ENCODE measurements around the gene ASB16. TPM values are rescaled to one million over a fixed set of nuclear protein-coding genes. Genes with fewer than 3 reads are reported as not detected.

ASB16 gene
- total and polyA plus RNA-seq, 10 donors, result 0.09 to 0.57 (median 0.16) TPM; not detected in 7

DNA sequence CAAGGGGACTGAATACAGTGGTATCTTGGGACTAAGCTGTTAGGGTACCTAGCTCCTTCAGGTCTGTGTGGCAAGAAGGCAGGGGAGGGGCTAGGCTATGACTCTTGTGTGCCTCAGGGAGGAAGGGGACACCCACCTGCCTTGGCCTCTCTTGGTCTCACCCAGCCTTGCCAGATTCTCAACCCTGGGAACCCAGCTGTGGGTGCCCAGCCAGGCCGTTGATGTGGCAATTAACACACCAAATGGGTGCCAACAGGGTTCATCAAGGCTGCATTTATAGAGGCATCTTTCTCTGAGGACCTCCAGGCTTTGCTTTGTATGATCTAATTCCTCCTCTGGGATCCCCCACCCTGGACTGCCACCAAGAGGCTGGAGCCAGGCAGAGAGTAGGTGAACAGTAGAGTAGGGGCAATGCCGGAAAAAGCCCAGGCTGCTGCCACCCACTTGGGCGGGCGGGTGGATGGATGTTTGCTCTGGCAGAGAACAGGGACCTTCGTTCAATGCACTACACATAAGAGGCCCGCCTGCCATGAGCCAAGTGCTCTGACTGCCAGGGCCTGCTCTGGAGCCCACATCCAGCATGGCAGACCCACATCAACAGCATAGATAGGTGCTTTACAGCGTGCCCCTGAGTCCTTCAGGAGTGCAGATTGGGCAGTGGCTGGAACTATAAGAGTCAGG, 3.2 kb upstream of the ASB16 start:
- Histone ChIP-seq H3K36me3 (peaks cover 0 to 2% (median 0%) of the 10 kb centered on the region in 6 donors), H3K9me3 (no peaks in the 10 kb centered on the region), H3K4me3 (no peak overlapping the region), H3K4me1 (peaks cover 0 to 9% (median 1%) of the 10 kb centered on the region in 6 donors), H3K27me3 (replicated peaks in 1 of 7) (no peaks in the 10 kb centered on the region), H3K27ac (no peak overlapping the region)
- 89 to 94% (median 91%) methylated on average over 7 of the region's 7 CpGs for WGBS, 5 donors
- TF ChIP-seq, protein P1, sequence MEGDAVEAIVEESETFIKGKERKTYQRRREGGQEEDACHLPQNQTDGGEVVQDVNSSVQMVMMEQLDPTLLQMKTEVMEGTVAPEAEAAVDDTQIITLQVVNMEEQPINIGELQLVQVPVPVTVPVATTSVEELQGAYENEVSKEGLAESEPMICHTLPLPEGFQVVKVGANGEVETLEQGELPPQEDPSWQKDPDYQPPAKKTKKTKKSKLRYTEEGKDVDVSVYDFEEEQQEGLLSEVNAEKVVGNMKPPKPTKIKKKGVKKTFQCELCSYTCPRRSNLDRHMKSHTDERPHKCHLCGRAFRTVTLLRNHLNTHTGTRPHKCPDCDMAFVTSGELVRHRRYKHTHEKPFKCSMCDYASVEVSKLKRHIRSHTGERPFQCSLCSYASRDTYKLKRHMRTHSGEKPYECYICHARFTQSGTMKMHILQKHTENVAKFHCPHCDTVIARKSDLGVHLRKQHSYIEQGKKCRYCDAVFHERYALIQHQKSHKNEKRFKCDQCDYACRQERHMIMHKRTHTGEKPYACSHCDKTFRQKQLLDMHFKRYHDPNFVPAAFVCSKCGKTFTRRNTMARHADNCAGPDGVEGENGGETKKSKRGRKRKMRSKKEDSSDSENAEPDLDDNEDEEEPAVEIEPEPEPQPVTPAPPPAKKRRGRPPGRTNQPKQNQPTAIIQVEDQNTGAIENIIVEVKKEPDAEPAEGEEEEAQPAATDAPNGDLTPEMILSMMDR (IDR thresholded peaks at IDR 0.05 in 8 of 11, conservative IDR thresholded peaks at IDR 0.05 in 3 of 11), result no peak
- TF ChIP-seq POLR2AphosphoS5 (IDR thresholded peaks at IDR 0.05) (no peak), POLR2A (IDR thresholded peaks at IDR 0.05) (no peak)
- intact Hi-C loops (cut with DNase I; ENCODE audit: low total_unique reads), result loop anchor here (10.0 kb wide), 1 partner anchor 223 kb away; the partner anchor contains the start of gene PPY
- DNase-seq, result no peak

DNA sequence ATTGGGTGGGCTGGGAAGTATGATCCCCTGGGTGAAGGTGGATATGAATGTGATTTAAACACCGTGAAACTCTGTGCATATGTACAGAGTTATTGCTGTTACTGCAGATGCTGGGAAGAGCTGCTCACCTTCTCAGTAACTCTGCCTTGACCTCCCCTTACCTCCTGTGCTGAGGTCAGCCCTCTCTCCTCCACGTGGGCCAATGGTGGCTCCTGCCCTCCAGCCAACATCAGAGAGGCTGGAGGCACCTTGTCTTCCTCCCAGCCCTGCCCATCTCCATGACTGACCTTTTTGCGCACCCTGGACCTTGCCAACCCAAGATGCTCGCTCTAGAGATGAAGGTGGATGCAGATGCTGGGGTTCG, 387 bp upstream of the ASB16 start:
- 71 to 80% (median 77%) methylated on average over 4 to 5 of the region's 5 CpGs for WGBS, 5 donors
- peaks cover 0 to 9% (median 1%) of the 10 kb centered on the region in 6 donors for H3K4me1 ChIP-seq
- H3K36me3 ChIP-seq, result peaks cover 0 to 9% (median 6%) of the 10 kb centered on the region in 6 donors
- no peak for DNase-seq
- TF ChIP-seq POLR2AphosphoS5 (IDR thresholded peaks at IDR 0.05) (no peak), POLR2A (IDR thresholded peaks at IDR 0.05) (no peak)
- TF ChIP-seq, protein P1 (IDR thresholded peaks at IDR 0.05 in 8 of 11, conservative IDR thresholded peaks at IDR 0.05 in 3 of 11), result no peak
- no peak overlapping the region for H3K27ac ChIP-seq
- no peak overlapping the region for H3K4me3 ChIP-seq
- no peaks in the 10 kb centered on the region for H3K27me3 ChIP-seq (replicated peaks in 1 of 7)
- no peaks in the 10 kb centered on the region for H3K9me3 ChIP-seq
- intact Hi-C loops (cut with DNase I; ENCODE audit: low total_unique reads), result no loop called here

DNA sequence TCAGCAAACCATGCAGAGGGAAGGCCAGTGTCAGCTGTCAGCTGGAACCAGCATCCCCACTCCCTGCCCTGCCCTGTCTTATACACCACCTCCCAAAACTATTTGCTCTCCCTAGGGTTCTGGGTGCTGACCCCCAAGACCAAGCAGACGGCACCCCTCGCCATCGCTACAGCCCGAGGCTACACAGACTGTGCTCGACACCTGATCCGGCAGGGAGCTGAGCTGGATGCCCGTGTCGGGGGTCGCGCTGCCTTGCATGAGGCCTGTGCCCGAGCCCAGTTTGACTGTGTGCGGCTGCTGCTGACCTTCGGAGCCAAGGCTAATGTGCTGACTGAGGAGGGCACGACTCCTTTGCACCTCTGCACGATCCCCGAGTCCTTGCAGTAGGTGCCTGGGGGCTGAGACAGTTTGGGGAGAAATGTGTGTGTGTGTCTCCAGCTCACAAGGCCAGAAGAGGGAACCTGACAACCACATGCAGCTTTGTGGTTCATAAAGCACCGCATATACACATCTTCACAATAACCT, 1.5 kb downstream of the ASB16 start:
- no peaks in the 10 kb centered on the region for H3K27me3 ChIP-seq (replicated peaks in 1 of 7)
- no peak overlapping the region for H3K27ac ChIP-seq
- peaks cover 0 to 28% (median 14%) of the 10 kb centered on the region in 6 donors for H3K36me3 ChIP-seq
- WGBS, 5 donors, result 84 to 90% (median 86%) methylated on average over 5 to 17 of the region's 17 CpGs
- H3K4me3 ChIP-seq, result no peak overlapping the region
- no peaks in the 10 kb centered on the region for H3K9me3 ChIP-seq
- intact Hi-C loops (cut with DNase I; ENCODE audit: low total_unique reads), result no loop called here
- H3K4me1 ChIP-seq, result peaks cover 0 to 9% (median 1%) of the 10 kb centered on the region in 6 donors
- DNase-seq, result no peak
- TF ChIP-seq POLR2AphosphoS5 (IDR thresholded peaks at IDR 0.05), result peak; percentile 8 to 67 (median 39)
- TF ChIP-seq, protein P1 (IDR thresholded peaks at IDR 0.05 in 8 of 11, conservative IDR thresholded peaks at IDR 0.05 in 3 of 11), result no peak

DNA sequence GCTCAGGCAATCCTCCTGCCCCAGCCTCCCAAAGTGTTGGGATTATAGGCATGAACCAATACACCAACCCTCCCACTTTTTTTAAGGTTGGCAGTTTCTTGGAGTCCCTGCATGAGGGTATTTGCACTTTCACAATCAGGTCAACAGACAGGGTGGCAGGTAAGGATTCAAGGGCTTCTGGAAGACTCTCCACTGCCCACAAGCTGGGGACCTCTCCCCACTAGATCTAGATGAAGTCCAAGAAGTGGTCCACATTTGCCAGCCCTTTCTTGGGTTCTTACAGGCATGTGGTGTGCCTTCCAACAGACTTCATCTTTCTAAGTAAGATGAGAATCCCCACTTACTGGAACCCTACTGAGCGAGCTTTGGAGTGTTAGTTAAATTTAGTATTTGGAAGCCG, 3.9 kb downstream of the ASB16 start:
- H3K27ac ChIP-seq, result no peak overlapping the region
- WGBS, 5 donors, result 94 to 100% (median 97%) methylated on average over 2 of the region's 2 CpGs
- H3K4me1 ChIP-seq, result peaks cover 0 to 6% (median 0%) of the 10 kb centered on the region in 6 donors
- no peak overlapping the region for H3K4me3 ChIP-seq
- H3K36me3 ChIP-seq, result peaks cover 0 to 52% (median 34%) of the 10 kb centered on the region in 6 donors
- no peak for DNase-seq
- H3K9me3 ChIP-seq, result no peaks in the 10 kb centered on the region
- intact Hi-C loops (cut with DNase I; ENCODE audit: low total_unique reads), result no loop called here
- H3K27me3 ChIP-seq (replicated peaks in 1 of 7), result no peaks in the 10 kb centered on the region
- TF ChIP-seq, protein P1 (IDR thresholded peaks at IDR 0.05 in 8 of 11, conservative IDR thresholded peaks at IDR 0.05 in 3 of 11), result no peak
- no peak for TF ChIP-seq POLR2A (IDR thresholded peaks at IDR 0.05)
- TF ChIP-seq POLR2AphosphoS5 (IDR thresholded peaks at IDR 0.05), result no peak

Measured in spleen (tissue), 11 donors.